AG09319 (cell line): ENCODE measurements around the gene DGCR6L.
A peak's percentile ranks its signal among the peaks of the same experiment; 100 is the strongest.
"Not testable (repeated sequence)": the region's sequence is repeated elsewhere in the genome, so short reads cannot be mapped to it uniquely, and the experiment has no call there.

Experiments
- DNase-seq: peaks from one replicate; pipeline ENCODE4 v3.0.0-alpha.2; 2010; ENCODE audit warnings: low read depth; ENCODE audit errors: extremely low read depth
- TF ChIP-seq, protein P1 (sequence below): IDR thresholded peaks from 2 replicates; pipeline ENCODE4 v1.5.1; 2011; ENCODE audit warnings: low read depth, mild to moderate bottlenecking, inconsistent platforms, low read length, moderate library complexity

Gene DGCR6L

GRCh38 chr22:20290045-20290392 is 29.8 kb downstream of the DGCR6L start:
- TF ChIP-seq, protein P1, sequence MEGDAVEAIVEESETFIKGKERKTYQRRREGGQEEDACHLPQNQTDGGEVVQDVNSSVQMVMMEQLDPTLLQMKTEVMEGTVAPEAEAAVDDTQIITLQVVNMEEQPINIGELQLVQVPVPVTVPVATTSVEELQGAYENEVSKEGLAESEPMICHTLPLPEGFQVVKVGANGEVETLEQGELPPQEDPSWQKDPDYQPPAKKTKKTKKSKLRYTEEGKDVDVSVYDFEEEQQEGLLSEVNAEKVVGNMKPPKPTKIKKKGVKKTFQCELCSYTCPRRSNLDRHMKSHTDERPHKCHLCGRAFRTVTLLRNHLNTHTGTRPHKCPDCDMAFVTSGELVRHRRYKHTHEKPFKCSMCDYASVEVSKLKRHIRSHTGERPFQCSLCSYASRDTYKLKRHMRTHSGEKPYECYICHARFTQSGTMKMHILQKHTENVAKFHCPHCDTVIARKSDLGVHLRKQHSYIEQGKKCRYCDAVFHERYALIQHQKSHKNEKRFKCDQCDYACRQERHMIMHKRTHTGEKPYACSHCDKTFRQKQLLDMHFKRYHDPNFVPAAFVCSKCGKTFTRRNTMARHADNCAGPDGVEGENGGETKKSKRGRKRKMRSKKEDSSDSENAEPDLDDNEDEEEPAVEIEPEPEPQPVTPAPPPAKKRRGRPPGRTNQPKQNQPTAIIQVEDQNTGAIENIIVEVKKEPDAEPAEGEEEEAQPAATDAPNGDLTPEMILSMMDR = no peak
- no peak for DNase-seq

- not testable (repeated sequence) for DNase-seq
Measured at GRCh38 chr22:20289182-20290044, 30.4 kb downstream of the DGCR6L start.

GRCh38 chr22:20286784-20287423 is 33.0 kb downstream of the DGCR6L start:
- not testable (repeated sequence) for DNase-seq

DNA sequence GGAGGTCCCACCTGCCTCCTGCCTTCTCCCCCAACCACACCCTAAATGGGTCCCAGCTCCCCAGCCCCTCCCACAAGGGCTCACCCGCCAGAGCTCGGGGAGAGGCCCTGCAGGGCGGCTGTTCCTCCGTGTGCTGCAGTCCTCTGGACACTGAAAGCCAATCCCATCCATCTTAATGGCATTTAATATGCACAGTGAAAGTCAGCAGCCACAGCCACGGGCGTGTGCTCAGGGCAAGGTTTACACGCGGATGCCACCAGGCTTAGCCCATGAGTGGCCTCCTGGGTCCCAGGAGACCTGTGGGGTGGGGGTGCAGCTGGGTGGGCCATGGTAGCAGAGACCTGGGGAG is 33.6 kb downstream of the DGCR6L start:
- DNase-seq = not testable (repeated sequence)

- not testable (repeated sequence) for DNase-seq
- TF ChIP-seq, protein P1 = peak; percentile 89
Measured at GRCh38 chr22:20285473-20286311, 34.2 kb downstream of the DGCR6L start.

- TF ChIP-seq, protein P1 = no peak
- DNase-seq = no peak
Measured at GRCh38 chr22:20284471-20285086, 35.3 kb downstream of the DGCR6L start.

DNA sequence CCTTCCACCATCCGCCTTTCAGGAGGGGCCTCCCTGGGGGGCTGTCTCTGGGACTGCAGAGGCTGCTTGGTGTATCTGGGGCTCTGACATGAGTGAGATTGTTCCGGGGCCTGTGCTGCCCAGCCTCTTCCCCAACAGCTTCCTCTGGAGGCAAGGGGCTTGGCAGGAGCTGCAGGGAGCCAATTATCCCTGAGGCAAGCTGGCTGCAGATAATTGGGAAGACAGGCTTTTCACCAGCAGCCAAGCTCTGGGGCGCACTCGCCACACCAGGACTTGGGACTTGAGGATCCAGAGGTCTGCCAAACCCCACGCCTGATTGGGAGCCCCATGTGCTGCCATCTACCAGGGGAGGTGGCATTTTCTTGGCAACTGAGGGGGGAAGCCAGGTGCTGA is 36.2 kb downstream of the DGCR6L start:
- no peak for DNase-seq
- TF ChIP-seq, protein P1 = no peak

DNA sequence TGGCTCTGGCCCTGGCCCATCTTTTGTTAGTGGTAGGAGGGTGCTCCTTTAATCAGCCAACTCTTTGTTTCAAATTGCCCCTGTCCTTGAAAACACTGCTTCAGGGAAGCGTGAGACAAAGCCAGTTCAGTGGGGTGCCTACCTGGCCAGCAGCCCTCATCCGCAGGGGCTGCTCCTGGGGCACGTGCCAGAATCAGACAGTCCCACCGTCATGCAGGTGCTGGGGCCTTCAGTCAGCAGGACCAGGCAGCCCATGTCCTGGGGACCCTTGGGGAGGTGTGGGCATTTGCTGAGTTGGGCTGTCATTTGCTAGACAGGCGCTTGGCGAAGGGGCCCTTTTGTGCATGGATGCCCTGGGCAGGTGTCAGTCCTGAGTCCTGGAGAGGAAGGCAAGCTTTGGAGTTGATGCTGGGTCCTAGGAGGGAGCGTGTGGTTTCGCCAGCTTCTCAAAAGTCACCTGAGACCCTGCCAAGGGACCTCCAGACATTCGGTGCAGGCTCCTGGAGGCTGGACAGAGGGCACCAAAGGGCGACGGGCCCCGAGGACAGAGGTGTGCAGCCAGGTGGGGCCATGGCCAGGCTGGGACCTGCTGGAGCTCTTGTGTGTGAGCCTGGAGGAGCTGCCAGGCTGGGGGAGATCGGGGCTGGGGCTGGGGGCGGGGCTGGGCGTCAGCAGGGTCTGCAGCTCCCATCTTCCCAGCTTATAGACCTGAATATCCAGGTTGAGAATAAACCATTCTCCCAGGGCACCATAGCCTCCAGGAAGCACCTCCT is 36.8 kb downstream of the DGCR6L start:
- no peak for DNase-seq
- TF ChIP-seq, protein P1 = no peak
